HG03571 (cell line): ENCODE measurements around the gene TMEM30A.

ENCODE experiments used
- ATAC-seq: cut with Tn5 transposase; IDR thresholded peaks from one replicate; pipeline ENCODE4 v1.9.1; 2021; ENCODE audit not compliant: unreplicated experiment

TMEM30A gene

DNA sequence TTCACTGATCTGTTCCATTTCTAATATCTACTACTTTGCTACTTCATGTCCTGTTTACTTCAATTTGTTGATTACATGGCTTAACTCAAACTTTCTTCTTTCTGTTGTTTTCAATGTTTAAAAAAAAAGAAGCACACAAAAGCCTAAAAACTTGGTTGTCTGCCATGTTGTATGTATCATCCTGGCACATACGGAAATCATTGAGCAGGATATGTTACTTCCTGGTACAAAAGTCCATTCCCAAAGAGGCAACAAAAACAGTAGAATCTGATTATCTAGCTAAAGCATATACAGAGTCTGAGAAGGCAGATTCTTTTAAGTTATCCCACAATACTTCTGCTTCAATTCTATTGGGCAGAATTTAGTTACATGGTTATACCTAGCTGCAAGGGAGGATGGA is 64.2 kb downstream of the TMEM30A start:
- ATAC-seq: no peak

- ATAC-seq: no peak
Measured at GRCh38 chr6:75219263-75219662, 65.3 kb downstream of the TMEM30A start.

DNA sequence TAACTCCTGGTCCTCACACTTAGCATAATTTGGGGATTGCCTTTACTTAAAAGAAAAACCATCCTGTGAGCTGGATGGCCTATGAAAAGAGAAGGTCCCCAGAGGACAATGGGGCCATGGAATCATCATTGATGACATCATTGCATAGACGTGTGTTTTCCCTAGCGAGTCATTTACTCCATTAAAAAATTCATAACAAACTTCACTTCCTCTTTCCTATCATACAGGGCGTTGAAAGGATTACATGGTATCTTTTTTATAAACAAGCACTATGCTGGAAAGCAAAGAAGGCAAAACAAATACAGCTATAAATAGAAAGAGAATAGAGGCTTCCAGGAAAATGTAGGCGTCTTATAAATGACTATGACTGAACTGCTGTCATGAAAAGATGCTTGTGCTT is 67.4 kb downstream of the TMEM30A start:
- no peak for ATAC-seq

DNA sequence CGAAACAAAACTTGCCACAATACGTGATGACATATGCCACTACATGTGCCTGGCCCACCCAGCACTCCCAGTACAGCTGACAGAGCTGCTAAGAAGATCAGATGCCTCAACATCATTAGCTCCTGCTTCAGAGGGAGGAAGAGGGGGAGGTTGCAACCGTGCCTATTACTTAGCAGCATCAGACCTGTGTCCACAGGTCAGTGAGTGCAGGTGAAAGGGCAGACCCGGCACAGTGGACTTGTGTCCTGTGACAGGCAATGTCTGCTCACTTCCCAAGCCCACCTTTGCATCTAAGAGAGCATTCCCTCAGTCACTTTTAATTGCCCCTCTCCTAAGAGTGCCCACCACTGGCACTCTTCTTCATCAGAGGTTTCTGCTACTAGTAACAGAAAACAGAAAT is 69.3 kb downstream of the TMEM30A start:
- ATAC-seq: no peak

DNA sequence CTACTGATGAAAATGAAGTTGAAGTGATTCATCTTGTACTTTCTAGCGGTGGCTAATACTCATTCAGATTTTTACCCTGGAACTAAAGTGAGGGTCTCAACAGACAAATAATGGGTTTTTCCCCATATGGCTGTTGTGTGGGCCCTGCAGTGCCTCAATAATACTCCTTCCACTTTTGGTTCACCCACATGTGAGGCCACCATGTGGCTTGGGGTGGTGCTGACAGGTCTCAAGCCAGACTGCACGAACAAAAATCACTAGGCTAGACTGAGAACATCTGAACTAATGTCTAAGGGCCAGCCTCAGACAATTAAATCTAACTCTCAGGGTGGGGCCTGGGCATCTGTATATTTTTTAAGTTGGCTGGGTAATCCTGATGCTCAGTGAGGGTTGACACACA is 70.9 kb downstream of the TMEM30A start:
- no peak for ATAC-seq

- no peak for ATAC-seq
Measured at GRCh38 chr6:75213112-75213511, 71.5 kb downstream of the TMEM30A start.

GRCh38 chr6:75211920-75212590 is 72.5 kb downstream of the TMEM30A start:
- no peak for ATAC-seq

DNA sequence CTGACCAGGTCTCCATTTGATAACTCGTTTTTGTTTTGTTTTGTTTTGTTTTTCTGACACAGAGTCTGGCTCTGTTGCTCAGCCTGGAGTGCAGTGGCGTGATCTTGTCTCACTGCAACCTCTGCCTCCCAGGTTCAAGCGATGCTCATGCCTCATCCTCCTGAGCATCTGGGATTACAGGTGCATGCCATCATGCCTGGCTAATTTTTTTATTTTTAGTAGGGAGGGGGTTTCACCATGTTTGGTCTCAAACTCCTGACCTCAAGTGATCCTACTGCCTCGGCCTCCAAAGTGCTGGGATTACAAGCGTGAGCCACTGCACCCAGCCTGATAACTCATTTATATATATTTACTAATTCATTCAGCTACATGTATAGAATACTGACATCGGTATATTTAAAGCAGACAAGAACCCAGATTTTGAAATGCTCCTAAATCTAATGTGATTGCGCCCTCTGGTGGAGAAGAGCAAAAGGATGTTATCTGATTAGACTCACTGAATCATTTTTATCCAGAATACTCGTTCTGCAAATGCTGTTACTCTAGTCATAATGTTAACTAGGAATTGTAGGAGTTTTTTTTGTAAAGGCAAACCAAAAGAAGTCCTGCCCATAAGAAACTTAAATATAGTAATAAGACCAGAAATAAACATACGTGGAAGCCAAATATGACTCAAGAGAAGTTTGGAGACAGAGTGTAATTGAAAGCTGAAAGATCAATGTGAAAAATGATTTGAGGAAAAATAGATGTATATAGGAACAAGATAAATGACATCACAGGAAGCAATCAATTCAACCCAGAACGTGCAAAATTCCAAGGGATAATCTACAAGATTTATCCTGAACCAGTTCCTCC is 73.5 kb downstream of the TMEM30A start:
- ATAC-seq: no peak

DNA sequence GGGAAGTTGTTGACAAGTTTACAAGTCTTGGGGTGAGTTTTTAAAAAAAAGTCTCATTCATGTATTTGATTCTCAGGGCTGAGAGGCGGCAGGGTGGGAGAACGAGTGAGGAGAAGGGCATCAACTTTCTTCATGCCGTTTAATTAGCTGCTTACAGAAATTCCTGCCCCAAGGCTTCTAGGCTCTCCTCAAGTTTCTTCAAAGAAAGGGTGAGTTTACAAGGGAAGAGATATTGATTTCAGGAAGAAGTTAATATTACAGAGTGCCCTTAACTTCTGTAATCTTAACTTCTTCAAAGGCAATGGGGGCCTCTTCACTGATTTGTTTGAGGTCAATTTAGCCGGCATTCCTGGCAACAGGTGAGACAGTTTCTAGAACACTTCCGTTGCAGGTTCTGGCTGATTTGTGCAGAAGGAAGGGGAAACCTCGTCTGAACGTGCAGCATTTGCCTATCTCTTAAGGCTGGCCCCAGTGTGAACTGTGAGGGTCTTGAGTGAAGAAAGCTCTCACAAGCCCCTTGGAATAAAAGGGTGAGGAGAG is 75.3 kb downstream of the TMEM30A start:
- no peak for ATAC-seq

DNA sequence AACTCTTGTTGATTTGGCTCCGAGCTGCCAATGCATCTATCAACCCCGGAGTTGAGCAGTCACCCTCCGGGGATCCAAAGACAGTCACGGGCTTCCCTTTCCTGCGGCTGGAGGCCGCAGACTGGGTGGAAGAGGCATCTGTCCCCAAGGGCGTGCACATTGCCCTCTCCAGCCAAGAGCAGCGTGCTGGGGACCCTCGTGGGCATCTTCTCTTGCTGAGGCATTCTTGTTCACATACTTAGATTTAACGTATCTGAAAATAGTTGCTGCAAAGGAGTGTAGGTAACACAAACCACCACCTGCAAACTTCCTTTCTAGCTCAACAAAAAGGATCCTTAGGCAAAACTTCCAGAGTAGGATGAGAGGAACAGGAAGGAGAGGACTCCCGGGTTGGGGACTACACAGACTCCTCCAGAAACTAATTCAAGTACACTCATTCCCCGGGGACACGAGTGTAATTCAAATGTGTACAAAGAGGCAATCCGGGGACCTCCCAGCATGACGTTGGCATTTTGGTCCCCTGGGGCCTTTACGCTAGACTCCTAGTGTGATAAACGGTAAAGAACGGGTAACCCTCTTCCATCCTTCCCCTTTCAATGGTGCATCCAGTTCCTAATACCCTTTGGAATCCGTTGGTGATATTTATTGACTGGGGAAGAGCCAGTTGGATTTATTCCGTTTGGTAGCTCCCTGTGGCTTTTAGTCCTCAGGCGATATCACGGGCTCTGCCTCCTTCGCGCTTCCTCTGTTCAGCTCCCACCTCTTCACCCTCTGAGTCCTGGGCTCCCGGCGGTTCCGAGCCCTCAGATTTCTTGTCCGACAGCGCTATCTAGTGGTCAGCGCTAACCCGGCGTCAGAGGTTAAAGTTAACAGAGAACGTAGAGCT is 76.1 kb downstream of the TMEM30A start:
- peak; percentile 72 for ATAC-seq

GRCh38 chr6:75206576-75207342 is 77.8 kb downstream of the TMEM30A start:
- no peak for ATAC-seq

DNA sequence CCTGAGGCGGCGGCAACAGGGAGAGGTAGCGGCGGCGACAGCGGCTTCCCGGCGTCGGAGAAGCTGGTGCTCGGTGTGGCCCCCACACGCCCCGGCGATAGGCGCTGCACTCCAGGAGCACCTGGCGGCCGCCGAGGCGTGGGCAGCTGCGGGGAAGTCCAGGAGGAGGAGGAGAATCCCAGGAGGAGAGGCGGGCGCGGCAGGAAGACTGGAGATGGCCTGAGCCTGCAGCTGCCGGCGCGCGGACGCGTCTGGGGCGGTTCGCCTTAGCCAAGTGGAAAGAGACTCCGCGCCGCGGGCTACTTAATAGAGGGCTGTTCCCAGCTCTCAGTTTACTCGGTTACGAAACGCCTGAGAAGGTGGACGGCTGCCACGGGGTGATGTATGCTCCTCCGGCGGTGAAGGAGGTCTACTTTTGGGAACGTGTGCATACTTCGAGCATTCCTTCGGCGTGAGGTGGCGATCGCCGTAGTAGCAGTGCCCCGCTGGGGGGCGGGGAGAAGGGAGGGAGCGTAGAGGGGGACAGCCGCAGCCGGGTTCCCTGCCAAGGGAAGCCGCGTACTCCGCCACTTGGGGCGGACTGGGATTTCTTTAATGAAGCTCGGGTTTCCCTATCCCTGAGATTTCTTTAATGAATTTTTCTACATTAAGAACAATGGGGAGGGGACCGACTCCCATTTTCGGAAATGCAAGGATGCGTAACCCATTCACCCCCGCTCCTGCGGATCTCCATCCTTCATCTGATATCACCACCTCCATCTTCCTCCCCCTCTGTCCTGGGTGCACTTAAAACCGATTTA is 78.6 kb downstream of the TMEM30A start, which contains the start of gene COL12A1:
Gene COL12A1 (minus strand): TSS at position 278 of the 800 bp plus-strand sequence. CDS start 3,261 bp downstream, outside the sequence.
- ATAC-seq: no peak

DNA sequence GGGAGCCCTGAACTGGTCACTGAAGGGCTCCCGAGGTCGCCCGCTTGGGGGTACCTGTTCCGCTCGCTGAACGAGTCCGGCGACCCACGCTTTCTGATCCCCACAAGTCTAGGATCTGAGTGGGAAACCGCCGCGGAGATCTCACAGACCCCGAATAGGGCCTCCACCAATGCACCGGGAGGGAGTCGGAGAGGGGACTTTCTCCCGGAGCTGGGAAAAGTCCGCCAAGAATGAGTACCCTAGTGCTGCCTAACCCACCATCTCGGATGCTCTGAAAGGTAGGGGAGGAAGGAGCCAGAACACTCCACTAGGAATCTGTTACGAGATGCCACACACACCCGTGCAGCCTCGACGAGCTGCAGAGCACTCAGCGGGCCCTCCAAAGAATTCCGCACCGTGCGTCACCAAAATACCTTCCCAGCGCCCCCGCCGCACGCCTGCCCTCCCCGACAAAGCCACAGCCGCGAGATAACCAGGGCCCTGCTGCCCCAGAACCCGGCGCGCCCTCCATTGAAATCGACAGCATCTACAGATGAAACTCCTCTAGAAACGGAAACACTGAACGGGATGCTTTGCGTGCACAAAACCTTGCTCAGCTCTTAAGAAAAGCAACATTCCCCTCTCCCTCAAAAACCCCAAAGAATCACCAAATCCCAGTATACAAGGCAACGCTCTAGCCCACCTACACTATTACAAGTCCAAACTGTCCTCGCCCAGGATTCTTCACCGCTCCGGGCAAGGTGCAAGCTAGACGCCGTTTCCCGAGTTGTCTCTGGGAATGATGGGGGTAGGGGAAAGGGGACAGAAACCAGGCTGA is 79.4 kb downstream of the TMEM30A start:
- no peak for ATAC-seq

GRCh38 chr6:75204217-75204958 is 80.2 kb downstream of the TMEM30A start:
- ATAC-seq: no peak

GRCh38 chr6:75203721-75204120 is 80.9 kb downstream of the TMEM30A start:
- no peak for ATAC-seq
